ENCODE measurements around the gene DEPDC1.
"Not testable (repeated sequence)": the region's sequence is repeated elsewhere in the genome, so short reads cannot be mapped to it uniquely, and the experiment has no call there.

The DEPDC1 gene

GRCh38 chr1:68479501-68479900 is 17.4 kb downstream of the DEPDC1 start:
- no peaks in the 10 kb centered on the region for H3K27me3 ChIP-seq (ENCODE audit: low read depth, low read length)
- no peak overlapping the region for H2AFZ ChIP-seq (ENCODE audit: low read depth, low read length)
- no peaks in the 10 kb centered on the region for H3K79me2 ChIP-seq (ENCODE audit: low read length)
- H4K20me1 ChIP-seq (ENCODE audit: insufficient read depth, low read length): no peaks in the 10 kb centered on the region
- H3K27ac ChIP-seq (ENCODE audit: low read length): no peak overlapping the region
- no peaks in the 10 kb centered on the region for H3K4me1 ChIP-seq (ENCODE audit: low read length)
- H3K9me3 ChIP-seq (ENCODE audit: insufficient read depth, low read length): no peaks in the 10 kb centered on the region
- no peak overlapping the region for H3K4me3 ChIP-seq (ENCODE audit: low read length)
- peaks cover 21% of the 10 kb centered on the region for H3K36me3 ChIP-seq (replicated peaks; ENCODE audit: low read depth, low read length)
- TF ChIP-seq, protein P1, sequence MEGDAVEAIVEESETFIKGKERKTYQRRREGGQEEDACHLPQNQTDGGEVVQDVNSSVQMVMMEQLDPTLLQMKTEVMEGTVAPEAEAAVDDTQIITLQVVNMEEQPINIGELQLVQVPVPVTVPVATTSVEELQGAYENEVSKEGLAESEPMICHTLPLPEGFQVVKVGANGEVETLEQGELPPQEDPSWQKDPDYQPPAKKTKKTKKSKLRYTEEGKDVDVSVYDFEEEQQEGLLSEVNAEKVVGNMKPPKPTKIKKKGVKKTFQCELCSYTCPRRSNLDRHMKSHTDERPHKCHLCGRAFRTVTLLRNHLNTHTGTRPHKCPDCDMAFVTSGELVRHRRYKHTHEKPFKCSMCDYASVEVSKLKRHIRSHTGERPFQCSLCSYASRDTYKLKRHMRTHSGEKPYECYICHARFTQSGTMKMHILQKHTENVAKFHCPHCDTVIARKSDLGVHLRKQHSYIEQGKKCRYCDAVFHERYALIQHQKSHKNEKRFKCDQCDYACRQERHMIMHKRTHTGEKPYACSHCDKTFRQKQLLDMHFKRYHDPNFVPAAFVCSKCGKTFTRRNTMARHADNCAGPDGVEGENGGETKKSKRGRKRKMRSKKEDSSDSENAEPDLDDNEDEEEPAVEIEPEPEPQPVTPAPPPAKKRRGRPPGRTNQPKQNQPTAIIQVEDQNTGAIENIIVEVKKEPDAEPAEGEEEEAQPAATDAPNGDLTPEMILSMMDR (IDR thresholded peaks at IDR 0.05; ENCODE audit: low read depth, low read length): no peak
- no peak for TF ChIP-seq EZH2phosphoT487 (IDR thresholded peaks at IDR 0.05; ENCODE audit: low read depth)
- H3K9ac ChIP-seq (ENCODE audit: low read length): no peak overlapping the region
- H3K4me2 ChIP-seq (ENCODE audit: low read length): no peak overlapping the region

DNA sequence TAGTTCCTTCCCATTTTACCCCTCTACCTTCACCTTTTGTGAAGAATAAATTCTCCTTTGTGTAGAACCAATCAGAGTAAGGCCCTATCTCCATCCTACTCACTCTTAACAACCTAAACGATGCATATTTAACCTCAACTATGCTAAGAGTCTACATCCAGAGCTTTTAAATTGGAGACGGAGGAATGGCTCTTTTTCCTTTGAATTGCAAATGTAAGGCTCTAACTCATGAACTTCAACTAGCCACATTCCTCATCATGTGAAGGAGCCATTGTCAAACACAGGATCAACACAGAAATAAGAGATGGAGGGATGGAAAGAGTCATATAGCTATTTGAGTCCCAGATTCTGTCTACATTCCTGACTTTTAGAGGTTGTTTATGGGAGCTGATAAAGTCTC is 18.2 kb downstream of the DEPDC1 start:
- H4K20me1 ChIP-seq (ENCODE audit: insufficient read depth, low read length): no peaks in the 10 kb centered on the region
- H3K4me1 ChIP-seq (ENCODE audit: low read length): no peaks in the 10 kb centered on the region
- H3K27me3 ChIP-seq (ENCODE audit: low read depth, low read length): no peaks in the 10 kb centered on the region
- H3K36me3 ChIP-seq (replicated peaks; ENCODE audit: low read depth, low read length): peaks cover 21% of the 10 kb centered on the region
- H3K4me2 ChIP-seq (ENCODE audit: low read length): no peak overlapping the region
- H3K79me2 ChIP-seq (ENCODE audit: low read length): no peaks in the 10 kb centered on the region
- H3K27ac ChIP-seq (ENCODE audit: low read length): no peak overlapping the region
- H3K4me3 ChIP-seq (ENCODE audit: low read length): no peak overlapping the region
- H2AFZ ChIP-seq (ENCODE audit: low read depth, low read length): no peak overlapping the region
- no peaks in the 10 kb centered on the region for H3K9me3 ChIP-seq (ENCODE audit: insufficient read depth, low read length)
- TF ChIP-seq EZH2phosphoT487 (IDR thresholded peaks at IDR 0.05; ENCODE audit: low read depth): no peak
- TF ChIP-seq, protein P1 (IDR thresholded peaks at IDR 0.05; ENCODE audit: low read depth, low read length): no peak
- H3K9ac ChIP-seq (ENCODE audit: low read length): no peak overlapping the region

GRCh38 chr1:68476626-68477025 is 20.3 kb downstream of the DEPDC1 start:
- not testable (repeated sequence) for H3K9me3 ChIP-seq (ENCODE audit: insufficient read depth, low read length); H3K4me2 ChIP-seq (ENCODE audit: low read length); H3K79me2 ChIP-seq (ENCODE audit: low read length); H3K27me3 ChIP-seq (ENCODE audit: low read depth, low read length); H3K4me1 ChIP-seq (ENCODE audit: low read length); H2AFZ ChIP-seq (ENCODE audit: low read depth, low read length); H4K20me1 ChIP-seq (ENCODE audit: insufficient read depth, low read length); H3K9ac ChIP-seq (ENCODE audit: low read length); H3K27ac ChIP-seq (ENCODE audit: low read length); H3K4me3 ChIP-seq (ENCODE audit: low read length)
- peaks cover 19% of the 10 kb centered on the region for H3K36me3 ChIP-seq (replicated peaks; ENCODE audit: low read depth, low read length)

- Histone ChIP-seq H3K9ac (ENCODE audit: low read length) (no peak overlapping the region), H3K4me1 (ENCODE audit: low read length) (no peaks in the 10 kb centered on the region), H3K27ac (ENCODE audit: low read length) (no peak overlapping the region), H3K4me3 (ENCODE audit: low read length) (no peak overlapping the region), H2AFZ (ENCODE audit: low read depth, low read length) (no peak overlapping the region), H3K36me3 (replicated peaks; ENCODE audit: low read depth, low read length) (peaks cover 7% of the 10 kb centered on the region), H3K79me2 (ENCODE audit: low read length) (no peaks in the 10 kb centered on the region), H3K27me3 (ENCODE audit: low read depth, low read length) (no peaks in the 10 kb centered on the region), H4K20me1 (ENCODE audit: insufficient read depth, low read length) (no peaks in the 10 kb centered on the region), H3K9me3 (ENCODE audit: insufficient read depth, low read length) (no peaks in the 10 kb centered on the region), H3K4me2 (ENCODE audit: low read length) (no peak overlapping the region)
- TF ChIP-seq, protein P1 (IDR thresholded peaks at IDR 0.05; ENCODE audit: low read depth, low read length): no peak
- TF ChIP-seq EZH2phosphoT487 (IDR thresholded peaks at IDR 0.05; ENCODE audit: low read depth): no peak
Measured at GRCh38 chr1:68473060-68473459, 23.8 kb downstream of the DEPDC1 start.
